Vagina (tissue), 2 donors: ENCODE data around the gene PDE2A. TPM values are rescaled to one million over a fixed set of nuclear protein-coding genes. Genes with fewer than 3 reads are reported as not detected.

Experiments
- DNase-seq, 2 donors: peaks; one replicate each; pipeline ENCODE4 v3.0.0-alpha.2; 2017; ENCODE audit errors: extremely low spot score in 2 of 2
- H3K27ac ChIP-seq: fragments of 200-600 bp; sonication (generic); one replicate; pipeline ENCODE4 v1.5.1; 2019
- H3K27me3 ChIP-seq: fragments of 200-600 bp; sonication (generic); one replicate; pipeline ENCODE4 v1.5.1; 2019
- H3K36me3 ChIP-seq, 2 donors: fragments of 200-600 bp; sonication (generic); one replicate each; pipeline ENCODE4 v1.5.1; 2017 to 2019
- H3K4me1 ChIP-seq: fragments of 200-600 bp; sonication (generic); one replicate; pipeline ENCODE4 v1.5.1; 2019
- H3K4me3 ChIP-seq, 2 donors: fragments of 200-600 bp; sonication (generic); 1 replicate in 1 of 2; 2 replicates in 1 of 2; pipeline ENCODE4 v1.5.1; 2016 to 2019
- H3K9me3 ChIP-seq: fragments of 200-600 bp; sonication (generic); one replicate; pipeline ENCODE4 v1.5.1; 2019
- POLR2A ChIP-seq, 2 donors: fragments of 450-650 bp; IDR thresholded peaks; one replicate each; pipeline ENCODE4 v1.6.1; 2017; ENCODE audit warnings: antibody characterized with exemption in 2 of 2, mild to moderate bottlenecking in 2 of 2, moderate library complexity in 2 of 2
- POLR2AphosphoS5 ChIP-seq, 2 donors: sonication (generic); formaldehyde crosslinking; IDR thresholded peaks; one replicate each; pipeline ENCODE4 v1.9.0; 2017; ENCODE audit warnings: antibody characterized with exemption in 2 of 2, mild to moderate bottlenecking in 2 of 2, low read depth in 1 of 2; ENCODE audit not compliant: insufficient read depth in 1 of 2
- intact Hi-C: fragments of 100-400 bp; cut with DNase I; formaldehyde crosslinking; loops from one replicate; pipeline ENCODE4 v1.15.1; 2023
- total RNA-seq: library from RNA; depleted of rRNA; stranded (reverse); fragments of >200 nt; gene quantifications from one replicate; pipeline ENCODE4 v1.2.3, GENCODE V29; 2016
- TF ChIP-seq, protein P1 (sequence below), 3 experiments: fragments of 450-650 bp in 2 of 3; fragments of 200-600 bp in 1 of 3; sonication (generic) in 1 of 3; IDR thresholded peaks; one replicate each; pipeline ENCODE4 v1.5.1; 2017 to 2019; ENCODE audit warnings: antibody characterized with exemption in 3 of 3, mild to moderate bottlenecking in 2 of 3, moderate library complexity in 2 of 3

PDE2A gene
- total RNA-seq, 1 donor from 2014 or later = 57.0 TPM

DNA sequence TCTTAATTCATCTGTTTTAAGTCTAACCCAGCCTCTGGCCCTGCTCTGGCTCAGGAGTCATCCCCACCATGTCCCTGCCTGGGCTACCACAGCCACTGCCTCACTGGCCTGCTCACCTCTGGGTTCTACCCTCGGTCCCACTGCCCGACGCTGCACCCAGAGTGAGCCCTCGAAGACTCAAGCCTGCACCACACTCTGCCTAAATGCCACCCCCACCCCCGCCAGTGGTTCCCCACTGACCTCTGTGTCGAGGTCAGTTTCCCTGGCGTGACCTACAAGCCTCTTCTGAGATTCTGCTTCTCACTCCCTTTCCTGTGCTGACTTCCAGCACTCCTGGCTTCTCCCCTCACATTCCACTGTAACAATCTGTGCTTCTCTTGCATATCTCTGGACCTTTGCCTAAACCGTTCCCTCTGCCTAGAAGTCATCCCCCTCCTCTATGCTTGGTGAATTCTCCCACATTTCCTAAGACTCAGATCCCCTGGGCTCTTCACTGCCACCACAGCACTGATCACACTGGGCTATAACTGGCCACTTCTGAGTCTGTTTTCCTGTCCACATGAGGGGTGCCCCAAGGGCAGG is 12.5 kb upstream of the PDE2A start:
- DNase-seq = no peak
- peaks cover 41% of the 10 kb centered on the region for H3K4me1 ChIP-seq
- H3K27me3 ChIP-seq = no peaks in the 10 kb centered on the region
- peaks cover 0 to 36% of the 10 kb centered on the region in 2 donors for H3K36me3 ChIP-seq
- no peaks in the 10 kb centered on the region for H3K9me3 ChIP-seq
- no peak overlapping the region for H3K4me3 ChIP-seq
- H3K27ac ChIP-seq = peak overlapping the region; percentile 73
- intact Hi-C loops = loop anchor here (10.0 kb wide), 1 partner anchor 212 kb away; no protein-coding TSS in a partner anchor
- no peak for TF ChIP-seq POLR2A (IDR thresholded peaks at IDR 0.05)
- TF ChIP-seq, protein P1, sequence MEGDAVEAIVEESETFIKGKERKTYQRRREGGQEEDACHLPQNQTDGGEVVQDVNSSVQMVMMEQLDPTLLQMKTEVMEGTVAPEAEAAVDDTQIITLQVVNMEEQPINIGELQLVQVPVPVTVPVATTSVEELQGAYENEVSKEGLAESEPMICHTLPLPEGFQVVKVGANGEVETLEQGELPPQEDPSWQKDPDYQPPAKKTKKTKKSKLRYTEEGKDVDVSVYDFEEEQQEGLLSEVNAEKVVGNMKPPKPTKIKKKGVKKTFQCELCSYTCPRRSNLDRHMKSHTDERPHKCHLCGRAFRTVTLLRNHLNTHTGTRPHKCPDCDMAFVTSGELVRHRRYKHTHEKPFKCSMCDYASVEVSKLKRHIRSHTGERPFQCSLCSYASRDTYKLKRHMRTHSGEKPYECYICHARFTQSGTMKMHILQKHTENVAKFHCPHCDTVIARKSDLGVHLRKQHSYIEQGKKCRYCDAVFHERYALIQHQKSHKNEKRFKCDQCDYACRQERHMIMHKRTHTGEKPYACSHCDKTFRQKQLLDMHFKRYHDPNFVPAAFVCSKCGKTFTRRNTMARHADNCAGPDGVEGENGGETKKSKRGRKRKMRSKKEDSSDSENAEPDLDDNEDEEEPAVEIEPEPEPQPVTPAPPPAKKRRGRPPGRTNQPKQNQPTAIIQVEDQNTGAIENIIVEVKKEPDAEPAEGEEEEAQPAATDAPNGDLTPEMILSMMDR (IDR thresholded peaks at IDR 0.05) = no peak
- no peak for TF ChIP-seq POLR2AphosphoS5 (IDR thresholded peaks at IDR 0.05; ENCODE audit: insufficient read depth in 1 of 2, low read depth in 1 of 2)

DNA sequence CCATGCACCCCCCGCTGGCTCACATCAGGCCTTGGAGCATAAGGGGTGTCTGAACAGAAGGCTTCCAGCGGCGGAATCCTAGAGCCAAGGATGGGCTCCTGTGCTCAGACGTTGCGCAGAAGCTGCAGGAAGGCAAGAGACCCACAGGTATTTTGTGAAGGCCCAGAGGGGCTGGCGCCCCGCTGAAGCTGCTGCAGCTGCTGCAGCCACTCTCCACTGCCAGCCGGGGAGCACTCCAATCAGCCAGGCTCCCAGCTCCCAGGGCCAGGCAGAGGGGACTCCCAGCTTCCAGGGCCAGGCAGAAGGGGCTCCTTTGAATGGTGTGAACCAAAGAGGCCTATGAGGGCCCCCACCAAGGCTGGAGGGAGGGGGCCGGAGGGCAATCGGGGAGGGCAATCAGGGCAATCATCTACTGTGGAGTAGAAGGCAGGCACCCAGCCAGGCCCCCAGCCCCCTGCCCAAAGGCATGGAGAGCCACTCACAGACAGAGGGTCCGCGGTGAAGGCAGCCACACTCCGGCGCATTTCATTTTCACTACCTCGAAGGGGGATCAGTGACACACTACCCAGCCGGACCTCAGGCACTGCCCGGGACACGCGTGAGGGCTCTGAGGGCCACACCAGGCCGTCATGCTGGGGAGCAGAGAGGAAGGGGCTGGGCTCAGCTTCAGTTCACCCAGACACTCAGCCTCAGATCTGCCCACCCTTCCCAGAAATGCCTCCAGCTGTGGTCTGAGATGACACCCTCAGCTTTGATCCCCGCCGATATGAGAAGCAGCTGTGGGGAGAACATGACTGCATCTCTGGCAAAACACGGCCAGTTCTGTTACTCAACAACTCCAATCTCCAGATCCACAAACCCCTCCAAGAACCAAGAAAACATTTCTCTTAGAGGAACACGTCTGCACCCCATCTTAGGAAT is 11.6 kb upstream of the PDE2A start:
- Histone ChIP-seq H3K27ac (peak overlapping the region; percentile 73), H3K36me3 (peaks cover 0 to 27% of the 10 kb centered on the region in 2 donors), H3K4me1 (peaks cover 47% of the 10 kb centered on the region), H3K4me3 (no peak overlapping the region), H3K27me3 (no peaks in the 10 kb centered on the region), H3K9me3 (no peaks in the 10 kb centered on the region)
- intact Hi-C loops = loop anchor here (10.0 kb wide), 1 partner anchor 211 kb away; no protein-coding TSS in a partner anchor
- TF ChIP-seq, protein P1 (IDR thresholded peaks at IDR 0.05) = no peak
- TF ChIP-seq POLR2AphosphoS5 (IDR thresholded peaks at IDR 0.05; ENCODE audit: insufficient read depth in 1 of 2, low read depth in 1 of 2) (no peak), POLR2A (IDR thresholded peaks at IDR 0.05) (no peak)
- DNase-seq = no peak

DNA sequence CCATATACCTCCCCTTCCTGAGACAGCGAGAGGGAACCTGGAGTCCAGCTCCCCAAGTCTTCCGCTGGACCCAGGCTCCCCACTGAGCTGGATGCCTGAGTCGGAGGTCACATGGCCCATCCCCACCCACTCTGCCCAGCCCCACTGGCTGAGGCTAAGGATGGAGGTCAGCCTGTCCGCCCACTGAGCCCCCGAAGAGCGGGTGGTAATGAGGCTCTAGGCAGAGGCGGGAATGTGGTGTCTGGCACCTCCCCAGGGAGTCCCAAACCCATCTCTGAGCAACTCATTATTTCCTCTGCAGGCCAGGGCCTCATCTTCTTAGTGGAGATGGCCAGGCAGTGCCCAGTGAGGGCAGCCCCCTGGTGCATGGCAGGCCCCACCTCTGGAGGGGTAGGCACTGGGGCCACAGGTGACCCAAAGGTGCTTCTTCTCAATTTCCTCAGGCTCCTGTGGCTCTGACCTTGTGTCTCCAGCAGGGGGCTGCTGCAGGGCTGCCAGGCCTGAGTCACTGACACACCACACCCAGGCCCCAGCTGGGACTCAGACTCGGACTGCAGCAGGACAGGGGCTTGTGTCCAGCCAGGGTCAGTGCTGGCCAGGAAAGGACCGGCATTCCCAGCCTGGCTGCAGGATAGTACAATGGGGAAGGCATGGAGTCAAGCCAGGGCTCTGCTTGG is 10.2 kb upstream of the PDE2A start:
- no peak overlapping the region for H3K4me3 ChIP-seq
- peaks cover 51% of the 10 kb centered on the region for H3K4me1 ChIP-seq
- peak overlapping the region; percentile 73 for H3K27ac ChIP-seq
- no peaks in the 10 kb centered on the region for H3K27me3 ChIP-seq
- H3K36me3 ChIP-seq = peaks cover 0 to 26% of the 10 kb centered on the region in 2 donors
- H3K9me3 ChIP-seq = no peaks in the 10 kb centered on the region
- intact Hi-C loops = loop anchor here (10.0 kb wide), 1 partner anchor 210 kb away; no protein-coding TSS in a partner anchor
- no peak for DNase-seq
- no peak for TF ChIP-seq POLR2A (IDR thresholded peaks at IDR 0.05)
- TF ChIP-seq, protein P1 (IDR thresholded peaks at IDR 0.05) = peak; percentile 4 to 46 (median 9)
- peak in 1 of 2 donors; percentile 49 for TF ChIP-seq POLR2AphosphoS5 (IDR thresholded peaks at IDR 0.05; ENCODE audit: insufficient read depth in 1 of 2, low read depth in 1 of 2)

DNA sequence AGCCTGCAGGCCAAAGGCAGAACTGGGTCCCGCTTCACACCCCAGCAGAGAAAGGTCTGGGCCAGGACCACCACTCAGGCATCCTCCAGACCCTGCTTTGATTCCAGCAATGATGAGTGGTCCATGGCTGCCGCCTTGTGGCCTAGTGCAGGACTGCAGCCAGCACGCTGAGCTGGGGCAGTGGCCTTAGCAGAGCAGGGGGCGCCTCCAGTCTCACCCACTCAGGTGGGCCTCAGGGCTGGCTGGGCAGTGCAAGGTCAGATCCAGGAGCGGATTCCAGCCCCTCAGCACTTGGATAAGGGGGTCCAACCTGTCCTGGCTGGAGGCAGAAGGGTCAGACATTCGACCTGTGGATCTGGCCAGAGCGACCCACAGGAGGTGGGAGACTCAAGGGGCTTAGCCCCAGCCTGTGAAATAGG is 9.6 kb upstream of the PDE2A start:
- Histone ChIP-seq H3K27ac (peak overlapping the region; percentile 73), H3K4me1 (peaks cover 51% of the 10 kb centered on the region)
- DNase-seq = no peak

More for the DNA sequence above, 9.6 kb upstream of the PDE2A start:
- intact Hi-C loops = loop anchor here (10.0 kb wide), 1 partner anchor 209 kb away; no protein-coding TSS in a partner anchor
- H3K27me3 ChIP-seq = no peaks in the 10 kb centered on the region
- peaks cover 0 to 26% of the 10 kb centered on the region in 2 donors for H3K36me3 ChIP-seq
- H3K9me3 ChIP-seq = no peaks in the 10 kb centered on the region
- no peak for TF ChIP-seq POLR2AphosphoS5 (IDR thresholded peaks at IDR 0.05; ENCODE audit: insufficient read depth in 1 of 2, low read depth in 1 of 2)
- TF ChIP-seq, protein P1 (IDR thresholded peaks at IDR 0.05) = peak; percentile 79 to 89 (median 88)
- H3K4me3 ChIP-seq = no peak overlapping the region
